ENCODE data around the gene PTPRN2. TPM values are rescaled to one million over a fixed set of nuclear protein-coding genes. Genes with fewer than 3 reads are reported as not detected.

PTPRN2 gene
- total RNA-seq, 1 experiment from 2014 or later = 1.1 TPM

- CTCF ChIA-PET = no interaction called here
- Histone ChIP-seq H3K36me3 (ENCODE audit: control insufficient read depth, insufficient read depth, low read length) (no peaks in the 10 kb centered on the region), H3K4me3 (ENCODE audit: low read depth in 2 of 2, low read length in 2 of 2) (no peak overlapping the region), H3K4me1 (ENCODE audit: control insufficient read depth, insufficient read depth, low read length) (no peaks in the 10 kb centered on the region), H3K9me3 (ENCODE audit: control insufficient read depth, insufficient read depth, low read depth, low read length) (no peaks in the 10 kb centered on the region), H3K27ac (ENCODE audit: low read length) (no peak overlapping the region), H3K27me3 (ENCODE audit: control insufficient read depth, insufficient read depth, low read length) (peaks cover 3% of the 10 kb centered on the region; the same call in 1 of the 2 replicates)
- in situ Hi-C loops (cut with HindIII; ENCODE audit: low pct_unique_long_range_greater_than_20kb, low sequenced_read_pairs) (no loop called here), intact Hi-C loops (cut with micrococcal nuclease; ENCODE audit: unreplicated experiment) (no loop called here)
- ATAC-seq (no peak), DNase-seq (ENCODE audit: low read depth, low spot score) (no peak)
- BruUV-seq (replicated peaks) = no TSS peak
- POLR2A ChIA-PET = no interaction called here
- TF ChIP-seq REST (IDR thresholded peaks at IDR 0.05; ENCODE audit: insufficient read depth in 1 of 2, low read depth in 2 of 2, low read length in 1 of 2) = no peak
- no peak for TF ChIP-seq SIN3A (IDR thresholded peaks at IDR 0.05; ENCODE audit: borderline replicate concordance, insufficient read depth, low read depth, low read length)
- TF ChIP-seq TCF7L2 (IDR thresholded peaks at IDR 0.05; ENCODE audit: low read depth, low read length) = no peak
- TF ChIP-seq POLR2AphosphoS5 (IDR thresholded peaks at IDR 0.05; ENCODE audit: low read depth, low read length) = no peak
- TF ChIP-seq, protein P1, sequence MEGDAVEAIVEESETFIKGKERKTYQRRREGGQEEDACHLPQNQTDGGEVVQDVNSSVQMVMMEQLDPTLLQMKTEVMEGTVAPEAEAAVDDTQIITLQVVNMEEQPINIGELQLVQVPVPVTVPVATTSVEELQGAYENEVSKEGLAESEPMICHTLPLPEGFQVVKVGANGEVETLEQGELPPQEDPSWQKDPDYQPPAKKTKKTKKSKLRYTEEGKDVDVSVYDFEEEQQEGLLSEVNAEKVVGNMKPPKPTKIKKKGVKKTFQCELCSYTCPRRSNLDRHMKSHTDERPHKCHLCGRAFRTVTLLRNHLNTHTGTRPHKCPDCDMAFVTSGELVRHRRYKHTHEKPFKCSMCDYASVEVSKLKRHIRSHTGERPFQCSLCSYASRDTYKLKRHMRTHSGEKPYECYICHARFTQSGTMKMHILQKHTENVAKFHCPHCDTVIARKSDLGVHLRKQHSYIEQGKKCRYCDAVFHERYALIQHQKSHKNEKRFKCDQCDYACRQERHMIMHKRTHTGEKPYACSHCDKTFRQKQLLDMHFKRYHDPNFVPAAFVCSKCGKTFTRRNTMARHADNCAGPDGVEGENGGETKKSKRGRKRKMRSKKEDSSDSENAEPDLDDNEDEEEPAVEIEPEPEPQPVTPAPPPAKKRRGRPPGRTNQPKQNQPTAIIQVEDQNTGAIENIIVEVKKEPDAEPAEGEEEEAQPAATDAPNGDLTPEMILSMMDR (IDR thresholded peaks at IDR 0.05) = no peak
Observed at GRCh38 chr7:158482480-158482879, 105.1 kb downstream of the PTPRN2 start.

DNA sequence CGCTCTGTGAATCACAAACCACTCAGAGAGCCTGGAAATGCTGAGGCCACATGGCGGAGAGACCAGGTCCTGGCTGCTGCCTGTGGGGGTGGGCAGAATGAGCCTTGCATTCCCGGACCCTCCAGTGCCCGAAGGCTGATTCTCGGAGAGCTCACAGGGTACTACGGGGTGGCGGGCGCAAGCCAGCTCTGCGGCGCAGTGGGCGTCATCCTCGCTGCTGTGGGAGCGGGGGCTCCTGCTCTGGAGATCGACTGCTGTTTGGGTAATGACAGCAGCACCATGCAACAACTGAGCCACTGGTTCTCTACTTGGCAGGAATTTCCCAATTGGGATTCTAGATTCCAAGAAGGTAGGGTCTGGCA lies 108.0 kb downstream of the PTPRN2 start:
- intact Hi-C loops (cut with micrococcal nuclease; ENCODE audit: unreplicated experiment) (no loop called here), in situ Hi-C loops (cut with HindIII; ENCODE audit: low pct_unique_long_range_greater_than_20kb, low sequenced_read_pairs) (no loop called here)
- ChIA-PET CTCF (no interaction called here), POLR2A (no interaction called here)
- no TSS peak for BruUV-seq (replicated peaks)
- Histone ChIP-seq H3K4me1 (ENCODE audit: control insufficient read depth, insufficient read depth, low read length) (no peaks in the 10 kb centered on the region), H3K9me3 (ENCODE audit: control insufficient read depth, insufficient read depth, low read depth, low read length) (no peaks in the 10 kb centered on the region), H3K27me3 (ENCODE audit: control insufficient read depth, insufficient read depth, low read length) (peaks cover 4% of the 10 kb centered on the region; the same call in 1 of the 2 replicates), H3K27ac (ENCODE audit: low read length) (no peak overlapping the region), H3K36me3 (ENCODE audit: control insufficient read depth, insufficient read depth, low read length) (no peaks in the 10 kb centered on the region), H3K4me3 (ENCODE audit: low read depth in 2 of 2, low read length in 2 of 2) (no peak overlapping the region)
- DNase-seq (ENCODE audit: low read depth, low spot score) = no peak
- TF ChIP-seq TCF7L2 (IDR thresholded peaks at IDR 0.05; ENCODE audit: low read depth, low read length) = no peak
- no peak for TF ChIP-seq SIN3A (IDR thresholded peaks at IDR 0.05; ENCODE audit: borderline replicate concordance, insufficient read depth, low read depth, low read length)
- TF ChIP-seq POLR2AphosphoS5 (IDR thresholded peaks at IDR 0.05; ENCODE audit: low read depth, low read length) = no peak
- TF ChIP-seq REST (IDR thresholded peaks at IDR 0.05; ENCODE audit: insufficient read depth in 1 of 2, low read depth in 2 of 2, low read length in 1 of 2) = no peak
- TF ChIP-seq, protein P1 (IDR thresholded peaks at IDR 0.05) = no peak
- no peak for ATAC-seq
